ENCODE data around the gene SAFB.

SAFB gene

DNA sequence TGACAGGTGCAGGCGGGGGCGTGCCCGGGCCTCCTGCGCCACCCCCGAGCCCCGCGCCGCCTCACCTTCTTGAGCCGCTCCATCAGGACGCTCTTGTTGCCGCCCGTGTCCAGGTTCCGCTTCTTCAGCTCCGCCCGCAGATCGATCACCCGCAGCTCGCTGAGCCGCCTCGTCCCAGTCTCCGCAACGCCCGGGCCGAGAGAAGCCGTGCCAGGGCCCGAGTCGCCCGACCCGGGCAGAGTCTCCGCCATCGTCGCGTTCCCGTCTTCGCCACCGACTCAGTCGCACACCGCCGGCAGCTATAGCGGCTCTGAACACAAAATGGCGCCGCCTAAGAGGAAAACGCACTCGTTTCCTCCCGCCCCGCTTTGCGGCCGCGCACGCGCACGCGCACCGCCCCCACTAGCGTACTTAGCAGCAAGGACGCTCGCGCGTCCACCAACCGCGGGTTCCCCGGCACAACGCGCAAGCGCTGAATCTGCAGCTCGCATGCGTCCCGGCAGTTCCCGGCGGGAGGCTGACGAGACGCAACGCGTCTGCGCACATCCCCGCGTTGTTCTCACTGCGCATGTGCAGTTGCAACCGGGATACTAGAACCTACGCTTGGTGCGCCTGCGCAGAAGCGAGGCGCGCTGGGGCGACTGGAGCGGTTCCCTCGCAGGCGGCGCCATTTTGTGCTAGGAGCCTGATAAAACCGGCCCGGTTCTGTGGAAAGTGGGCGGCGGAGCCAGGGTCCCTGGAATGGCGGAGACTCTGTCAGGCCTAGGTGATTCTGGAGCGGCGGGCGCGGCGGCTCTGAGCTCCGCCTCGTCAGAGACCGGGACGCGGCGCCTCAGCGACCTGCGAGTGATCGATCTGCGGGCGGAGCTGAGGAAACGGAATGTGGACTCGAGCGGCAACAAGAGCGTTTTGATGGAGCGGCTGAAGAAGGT is at the start of gene SAFB, which contains the start of gene SAFB2:
Gene SAFB (plus strand): TSS at position 619 of the 932 bp plus-strand sequence. CDS start 123 bp downstream, at position 742.
Gene SAFB2 (minus strand): TSS at position 312 of the 932 bp plus-strand sequence. CDS start 61 bp downstream, at position 251.
- Histone ChIP-seq H3K9ac (ENCODE audit: low read depth, low read length) (peak within 1 kb of the TSS; percentile 99), H3K36me3 (ENCODE audit: insufficient read depth, low read length) (peaks cover 34% of the 10 kb centered on the region), H3K4me1 (ENCODE audit: insufficient read depth, low read length) (peaks cover 23% of the 10 kb centered on the region), H3K9me3 (ENCODE audit: control insufficient read depth, insufficient read depth, low read length) (no peaks in the 10 kb centered on the region)

GRCh38 chr19:5575590-5575989 is 47.3 kb upstream of the SAFB start:
- Histone ChIP-seq H3K9ac (ENCODE audit: low read depth, low read length) (no peak overlapping the region), H3K36me3 (ENCODE audit: insufficient read depth, low read length) (no peaks in the 10 kb centered on the region), H3K9me3 (ENCODE audit: control insufficient read depth, insufficient read depth, low read length) (no peaks in the 10 kb centered on the region), H3K4me1 (ENCODE audit: insufficient read depth, low read length) (peaks cover 7% of the 10 kb centered on the region; the same call in 1 of the 2 replicates)

GRCh38 chr19:5578097-5578846 is 44.6 kb upstream of the SAFB start:
- Histone ChIP-seq H3K4me1 (ENCODE audit: insufficient read depth, low read length) (peaks cover 7% of the 10 kb centered on the region; the same call in 1 of the 2 replicates), H3K36me3 (ENCODE audit: insufficient read depth, low read length) (no peaks in the 10 kb centered on the region), H3K9ac (ENCODE audit: low read depth, low read length) (peak overlapping the region; percentile 41), H3K9me3 (ENCODE audit: control insufficient read depth, insufficient read depth, low read length) (no peaks in the 10 kb centered on the region)

DNA sequence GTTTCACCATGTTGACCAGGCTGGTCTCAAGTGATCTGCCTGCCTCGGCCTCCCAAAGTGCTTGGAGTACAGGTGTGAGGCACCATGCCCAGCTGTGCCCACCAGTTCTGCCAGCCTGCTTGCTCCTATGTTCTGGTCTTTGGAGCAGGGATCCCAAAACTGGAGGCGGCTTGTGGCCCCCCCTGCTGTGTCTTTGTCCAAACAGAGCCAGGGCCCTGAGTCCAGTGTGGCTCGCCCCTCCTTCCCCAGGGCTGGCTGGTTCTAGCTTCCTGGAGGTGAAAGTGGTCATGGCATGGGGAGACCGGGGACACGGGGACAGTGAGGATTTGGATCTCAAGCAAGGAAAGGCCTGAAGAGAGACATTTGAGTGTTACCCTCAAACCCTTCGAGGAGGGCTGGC is 43.6 kb upstream of the SAFB start:
- no peaks in the 10 kb centered on the region for H3K9me3 ChIP-seq (ENCODE audit: control insufficient read depth, insufficient read depth, low read length)
- peaks cover 7% of the 10 kb centered on the region; the same call in 1 of the 2 replicates for H3K4me1 ChIP-seq (ENCODE audit: insufficient read depth, low read length)
- H3K36me3 ChIP-seq (ENCODE audit: insufficient read depth, low read length) = no peaks in the 10 kb centered on the region
- no peak overlapping the region for H3K9ac ChIP-seq (ENCODE audit: low read depth, low read length)

DNA sequence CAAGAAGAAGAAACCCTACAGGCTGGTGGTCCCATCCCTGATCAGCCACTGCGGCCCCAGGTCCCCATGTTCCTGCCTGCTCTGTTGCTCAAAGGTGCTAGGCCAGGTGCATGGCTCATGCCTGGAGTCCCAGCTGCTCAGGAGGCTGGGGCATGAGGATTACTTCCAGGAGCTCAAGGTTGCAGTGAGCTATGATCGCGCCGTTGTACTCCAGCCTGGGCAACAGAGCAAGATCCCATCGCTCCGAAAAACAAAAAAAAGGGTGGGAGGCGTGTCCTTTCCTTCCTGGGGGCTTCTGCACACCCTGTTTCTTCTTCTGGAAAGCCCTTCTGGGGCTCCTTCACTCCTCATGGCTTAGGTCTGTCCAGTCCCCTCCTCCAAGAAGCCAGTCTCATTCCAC is 43.2 kb upstream of the SAFB start:
- Histone ChIP-seq H3K9ac (ENCODE audit: low read depth, low read length) (no peak overlapping the region), H3K36me3 (ENCODE audit: insufficient read depth, low read length) (no peaks in the 10 kb centered on the region), H3K9me3 (ENCODE audit: control insufficient read depth, insufficient read depth, low read length) (no peaks in the 10 kb centered on the region), H3K4me1 (ENCODE audit: insufficient read depth, low read length) (peaks cover 7% of the 10 kb centered on the region; the same call in 1 of the 2 replicates)

DNA sequence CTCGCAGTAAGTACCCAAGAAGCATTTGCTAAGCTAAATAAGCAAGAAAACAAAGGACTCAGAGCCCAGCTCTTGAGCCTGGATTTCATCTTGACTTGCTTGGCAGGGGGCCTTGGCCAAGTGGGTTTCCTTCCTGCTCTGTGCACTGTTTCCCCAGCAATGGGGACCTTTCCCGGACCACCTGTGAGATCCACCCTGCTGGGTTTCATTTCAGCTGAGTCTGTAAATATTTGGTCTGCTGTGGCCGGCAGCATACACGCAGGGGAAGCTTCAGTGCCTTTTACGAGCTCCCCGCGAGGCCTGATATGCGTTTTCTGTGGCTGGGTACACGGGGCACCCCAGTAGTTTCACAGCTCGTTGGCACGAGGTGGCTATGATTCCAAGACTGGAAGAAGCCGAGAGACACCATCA is 42.7 kb upstream of the SAFB start:
- no peaks in the 10 kb centered on the region for H3K36me3 ChIP-seq (ENCODE audit: insufficient read depth, low read length)
- H3K9me3 ChIP-seq (ENCODE audit: control insufficient read depth, insufficient read depth, low read length) = no peaks in the 10 kb centered on the region
- H3K4me1 ChIP-seq (ENCODE audit: insufficient read depth, low read length) = peaks cover 8% of the 10 kb centered on the region; the same call in 1 of the 2 replicates
- no peak overlapping the region for H3K9ac ChIP-seq (ENCODE audit: low read depth, low read length)

DNA sequence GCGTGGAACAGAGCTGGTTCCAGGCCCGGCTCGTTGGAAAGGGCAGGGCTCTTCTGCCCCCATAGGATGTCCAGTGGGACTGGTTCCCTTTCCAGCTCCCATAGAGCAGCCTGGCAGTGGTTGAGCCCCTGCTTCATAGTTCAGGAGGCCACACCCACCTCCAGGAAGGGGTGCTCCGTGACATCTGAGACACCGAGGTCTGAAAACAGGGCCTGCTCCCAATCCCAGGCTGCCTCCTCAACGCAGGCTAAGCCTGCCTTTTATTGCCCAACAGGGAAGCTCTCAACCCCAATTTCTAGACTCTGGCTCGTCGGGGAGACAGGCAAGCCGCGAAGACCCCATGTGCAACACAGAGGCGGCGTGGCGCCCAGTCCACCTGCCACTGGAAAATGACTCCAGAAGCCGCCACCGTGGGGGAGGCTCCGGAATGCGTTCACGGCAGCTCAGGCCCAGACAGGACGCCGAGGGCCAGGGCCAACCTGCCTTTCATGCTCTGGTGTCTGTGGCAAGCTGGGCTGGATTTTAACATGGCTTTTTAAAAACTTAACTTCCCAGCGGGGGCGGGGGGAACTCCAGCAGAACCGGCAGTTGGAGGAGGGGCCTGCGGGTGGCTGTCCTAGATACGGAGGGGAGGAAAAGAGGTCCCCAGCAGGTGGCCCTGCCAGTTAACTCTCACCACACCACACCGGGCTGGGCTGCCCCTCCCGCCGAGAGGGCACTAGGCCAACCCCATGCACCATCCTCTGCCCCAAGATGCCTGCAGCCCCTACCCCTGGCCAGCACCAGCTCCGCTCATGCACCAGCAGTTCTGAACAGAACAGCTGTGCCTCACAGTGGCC is 37.2 kb upstream of the SAFB start:
- H3K9ac ChIP-seq (ENCODE audit: low read depth, low read length) = peak overlapping the region; percentile 19; the same call in 1 of the 2 replicates
- peaks cover under 1% of the 10 kb centered on the region; the same call in 1 of the 2 replicates for H3K36me3 ChIP-seq (ENCODE audit: insufficient read depth, low read length)
- H3K4me1 ChIP-seq (ENCODE audit: insufficient read depth, low read length) = peaks cover 12% of the 10 kb centered on the region; the same call in 1 of the 2 replicates
- H3K9me3 ChIP-seq (ENCODE audit: control insufficient read depth, insufficient read depth, low read length) = no peaks in the 10 kb centered on the region

DNA sequence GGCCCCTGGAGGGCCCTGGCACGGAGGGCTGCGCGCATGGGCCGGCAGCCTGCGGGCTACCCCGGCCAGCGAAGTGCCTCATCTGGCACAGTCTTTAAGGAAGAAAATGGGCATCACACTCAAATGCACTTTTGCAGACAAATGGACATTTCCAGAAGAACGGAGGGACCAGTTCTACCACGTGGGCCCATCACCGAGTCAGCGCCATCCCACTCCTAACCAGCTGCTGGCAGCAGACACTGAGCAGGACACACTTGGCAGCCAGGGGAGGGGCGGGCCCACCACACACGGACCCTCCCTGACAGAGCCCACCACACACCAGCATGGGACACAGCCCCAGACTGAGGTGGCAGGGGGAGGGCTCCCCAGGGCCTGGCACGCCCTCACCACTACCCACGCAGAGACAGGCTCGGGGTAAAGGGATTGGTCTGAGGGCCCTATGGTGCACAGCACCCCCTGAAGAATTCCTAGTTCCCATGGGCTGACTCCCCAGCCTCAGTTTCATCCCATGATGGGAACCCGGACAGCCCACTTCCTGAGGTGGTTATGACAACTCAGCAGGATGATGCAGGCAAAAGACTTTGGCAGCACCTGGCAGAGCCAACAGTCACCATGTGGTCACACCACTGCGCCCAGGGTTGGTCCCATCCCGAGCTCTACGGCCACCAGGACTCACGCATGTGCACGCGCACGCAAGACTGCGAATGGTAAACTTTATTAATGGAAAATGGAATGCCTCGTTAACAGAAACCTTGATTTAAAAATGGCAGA is 36.4 kb upstream of the SAFB start:
- Histone ChIP-seq H3K9me3 (ENCODE audit: control insufficient read depth, insufficient read depth, low read length) (no peaks in the 10 kb centered on the region), H3K9ac (ENCODE audit: low read depth, low read length) (no peak overlapping the region; the same call in 1 of the 2 replicates), H3K36me3 (ENCODE audit: insufficient read depth, low read length) (peaks cover 3% of the 10 kb centered on the region; the same call in 1 of the 2 replicates), H3K4me1 (ENCODE audit: insufficient read depth, low read length) (peaks cover 12% of the 10 kb centered on the region; the same call in 1 of the 2 replicates)

DNA sequence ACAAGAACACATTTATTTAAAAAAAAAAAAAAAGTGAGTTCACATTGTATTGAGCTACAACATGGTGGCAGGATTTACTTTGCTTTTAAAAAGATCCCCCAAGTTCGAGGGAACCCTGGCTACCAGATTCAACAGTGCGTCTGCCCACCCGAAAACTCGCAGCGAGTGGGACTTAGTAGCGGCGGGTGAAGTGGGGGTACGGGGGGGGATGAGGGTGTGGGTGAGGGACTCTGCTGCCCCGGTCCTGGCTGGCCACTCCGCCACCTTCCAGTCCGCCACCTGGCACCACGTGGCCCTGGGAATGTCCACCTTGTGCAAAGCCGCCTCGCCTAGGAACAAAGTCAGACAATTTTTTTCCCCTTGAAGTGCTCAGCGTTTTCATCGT is 35.8 kb upstream of the SAFB start:
- H3K4me1 ChIP-seq (ENCODE audit: insufficient read depth, low read length) = peaks cover 12% of the 10 kb centered on the region; the same call in 1 of the 2 replicates
- H3K9me3 ChIP-seq (ENCODE audit: control insufficient read depth, insufficient read depth, low read length) = no peaks in the 10 kb centered on the region
- H3K36me3 ChIP-seq (ENCODE audit: insufficient read depth, low read length) = peaks cover 4% of the 10 kb centered on the region; the same call in 1 of the 2 replicates
- H3K9ac ChIP-seq (ENCODE audit: low read depth, low read length) = no peak overlapping the region

GRCh38 chr19:5587661-5588060 is 35.2 kb upstream of the SAFB start:
- Histone ChIP-seq H3K9me3 (ENCODE audit: control insufficient read depth, insufficient read depth, low read length) (no peaks in the 10 kb centered on the region), H3K9ac (ENCODE audit: low read depth, low read length) (no peak overlapping the region), H3K36me3 (ENCODE audit: insufficient read depth, low read length) (peaks cover 10% of the 10 kb centered on the region), H3K4me1 (ENCODE audit: insufficient read depth, low read length) (peaks cover 12% of the 10 kb centered on the region; the same call in 1 of the 2 replicates)

- no peaks in the 10 kb centered on the region for H3K9me3 ChIP-seq (ENCODE audit: control insufficient read depth, insufficient read depth, low read length)
- H3K4me1 ChIP-seq (ENCODE audit: insufficient read depth, low read length) = peaks cover 12% of the 10 kb centered on the region; the same call in 1 of the 2 replicates
- no peak overlapping the region for H3K9ac ChIP-seq (ENCODE audit: low read depth, low read length)
- peaks cover 16% of the 10 kb centered on the region for H3K36me3 ChIP-seq (ENCODE audit: insufficient read depth, low read length)
These were observed 34.4 kb upstream of the SAFB start for GRCh38 chr19:5588441-5588840.

DNA sequence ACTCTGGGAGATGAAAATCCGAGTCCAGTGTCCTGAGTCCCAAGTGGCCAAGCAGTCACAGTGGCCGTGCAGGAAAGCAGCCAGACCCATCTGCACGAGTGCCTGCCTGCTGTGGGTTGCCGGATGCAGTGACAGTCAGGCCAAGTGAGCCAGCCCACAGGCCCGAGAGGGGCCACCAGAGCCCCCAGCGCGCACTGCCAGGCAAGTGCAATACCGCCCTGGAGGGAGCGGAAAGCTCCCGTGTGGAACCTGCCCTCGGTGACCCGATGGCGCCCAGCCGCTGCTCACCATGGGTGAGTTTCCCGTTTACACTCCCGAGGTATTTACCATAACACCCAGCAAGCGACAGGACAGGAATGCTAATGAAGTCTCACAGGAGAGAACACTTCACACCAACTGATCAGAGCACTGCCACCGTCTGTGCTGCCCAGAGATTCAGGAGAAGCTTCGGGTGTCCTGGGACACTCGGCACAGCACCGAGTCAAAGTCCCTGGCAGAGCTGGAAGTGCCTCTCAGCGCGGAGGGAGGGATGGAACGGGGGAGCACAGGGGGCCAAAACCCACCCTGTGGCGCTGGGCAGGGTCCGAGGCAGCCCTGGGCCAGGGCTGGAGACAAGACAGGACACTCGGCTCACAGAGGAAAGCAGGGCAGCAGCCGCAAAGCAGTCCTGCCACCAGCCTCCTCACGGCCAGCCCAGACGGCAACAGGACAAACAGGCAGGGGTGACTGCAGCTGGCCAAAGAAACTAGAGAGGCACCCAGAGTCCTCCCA is 33.8 kb upstream of the SAFB start:
- Histone ChIP-seq H3K4me1 (ENCODE audit: insufficient read depth, low read length) (peaks cover 12% of the 10 kb centered on the region; the same call in 1 of the 2 replicates), H3K36me3 (ENCODE audit: insufficient read depth, low read length) (peaks cover 16% of the 10 kb centered on the region), H3K9ac (ENCODE audit: low read depth, low read length) (no peak overlapping the region), H3K9me3 (ENCODE audit: control insufficient read depth, insufficient read depth, low read length) (no peaks in the 10 kb centered on the region)
